Activated CD8-positive, alpha-beta T cell treated with anti-CD3 and anti-CD28 coated beads for 36 hours (primary cell): Measurements from ENCODE around the gene CXCL8. TPM values are rescaled to one million over a fixed set of nuclear protein-coding genes. Genes with fewer than 3 reads are reported as not detected.

Source experiments
- ATAC-seq: fragments of 200-7000 bp; cut with Tn5 transposase; one replicate; pipeline ENCODE4 v1.10.0; 2021; ENCODE audit warnings: mild to moderate bottlenecking, moderate library complexity
- CTCF ChIA-PET: fragments of 350-600 bp; sonication (Branson Sonifier 250); formaldehyde crosslinking; loops from one replicate; lab custom pipeline; 2021; ENCODE audit warnings: antibody characterized with exemption; lab: Charles Lee
- POLR2A ChIA-PET: fragments of 350-600 bp; sonication (Branson Sonifier 250); formaldehyde crosslinking; loops from one replicate; lab custom pipeline; 2021; ENCODE audit warnings: antibody characterized with exemption; lab: Charles Lee
- DNase-seq: peaks from one replicate; pipeline ENCODE4 v3.0.0-alpha.2; 2020
- H3K27ac Mint-ChIP-seq: one replicate; pipeline ENCODE4 v1.8.0; 2021; ENCODE audit warnings: mild to moderate bottlenecking, mixed read lengths
- H3K27me3 Mint-ChIP-seq: one replicate; pipeline ENCODE4 v1.8.0; 2021; ENCODE audit warnings: mixed read lengths
- H3K36me3 Mint-ChIP-seq: one replicate; pipeline ENCODE4 v1.8.0; 2021; ENCODE audit warnings: low read depth, mixed read lengths
- H3K4me1 Mint-ChIP-seq: one replicate; pipeline ENCODE4 v1.8.0; 2021; ENCODE audit warnings: low read depth, mixed read lengths
- H3K4me3 Mint-ChIP-seq: one replicate; pipeline ENCODE4 v1.8.0; 2021; ENCODE audit warnings: mild to moderate bottlenecking, moderate library complexity, mixed read lengths
- H3K9me3 Mint-ChIP-seq: one replicate; pipeline ENCODE4 v1.8.0; 2021; ENCODE audit warnings: mixed read lengths
- intact Hi-C: fragments of 100-400 bp; cut with micrococcal nuclease; formaldehyde crosslinking; loops from one replicate; pipeline ENCODE4 v1.10.0; 2022
- total RNA-seq, 2 experiments: library from RNA; stranded (reverse); gene quantifications; one replicate each; pipeline ENCODE4 v1.2.3, GENCODE V29; 2021
- TF ChIP-seq, protein P1 (sequence below): fragments of 200-600 bp; IDR thresholded peaks from one replicate; pipeline ENCODE4 v1.8.0; 2022; ENCODE audit warnings: antibody characterized with exemption, mild to moderate bottlenecking

Gene CXCL8
- total RNA-seq, 2 experiments from 2014 or later = 0.18 TPM; not detected in 1

GRCh38 chr4:73731968-73732610, 8.3 kb upstream of the CXCL8 start:
- intact Hi-C loops = loop anchor here (10.0 kb wide), 1 partner anchor 403 kb away; no protein-coding TSS in a partner anchor
- CTCF ChIA-PET = no interaction called here

DNA sequence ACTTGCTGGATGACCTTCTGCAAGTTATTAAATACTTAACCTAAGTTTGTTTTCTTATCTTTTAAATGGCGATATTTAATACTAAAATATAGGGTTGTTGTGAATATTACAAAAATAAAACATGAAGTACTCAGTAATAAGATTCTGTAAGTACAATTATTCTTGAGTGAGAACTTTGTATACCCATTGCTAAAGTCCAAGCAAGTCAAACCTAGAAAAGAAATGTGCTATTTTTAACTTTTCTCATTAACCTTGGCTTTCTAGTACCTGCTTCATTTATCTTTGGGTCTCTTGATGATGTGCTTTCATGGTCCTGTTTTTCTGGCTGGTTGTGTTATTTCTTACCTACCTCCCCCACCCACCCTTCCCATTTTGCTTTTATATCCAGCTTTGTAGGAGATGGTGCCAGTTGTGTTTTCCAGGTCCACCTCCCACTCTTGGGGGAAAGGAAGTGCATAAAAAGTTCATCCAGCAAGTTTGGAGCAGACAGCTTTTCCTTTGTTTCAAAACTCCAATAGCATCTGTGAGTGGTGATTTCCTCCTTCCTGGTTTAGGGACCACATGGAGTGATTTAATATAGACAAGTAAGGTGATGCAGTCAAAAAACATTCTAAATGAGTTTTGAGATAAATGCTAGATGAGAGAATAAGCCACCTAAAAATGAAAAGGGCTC, 7.5 kb upstream of the CXCL8 start:
- Mint-ChIP-seq H3K27me3 (no peaks in the 10 kb centered on the region), H3K4me3 (no peak overlapping the region), H3K36me3 (no peaks in the 10 kb centered on the region), H3K27ac (no peak overlapping the region), H3K9me3 (peaks cover 1% of the 10 kb centered on the region), H3K4me1 (no peaks in the 10 kb centered on the region)
- DNase-seq (no peak), ATAC-seq (no peak)
- intact Hi-C loops = loop anchor here (10.0 kb wide), 1 partner anchor 402 kb away; no protein-coding TSS in a partner anchor
- ChIA-PET POLR2A (no interaction called here), CTCF (no interaction called here)
- TF ChIP-seq, protein P1, sequence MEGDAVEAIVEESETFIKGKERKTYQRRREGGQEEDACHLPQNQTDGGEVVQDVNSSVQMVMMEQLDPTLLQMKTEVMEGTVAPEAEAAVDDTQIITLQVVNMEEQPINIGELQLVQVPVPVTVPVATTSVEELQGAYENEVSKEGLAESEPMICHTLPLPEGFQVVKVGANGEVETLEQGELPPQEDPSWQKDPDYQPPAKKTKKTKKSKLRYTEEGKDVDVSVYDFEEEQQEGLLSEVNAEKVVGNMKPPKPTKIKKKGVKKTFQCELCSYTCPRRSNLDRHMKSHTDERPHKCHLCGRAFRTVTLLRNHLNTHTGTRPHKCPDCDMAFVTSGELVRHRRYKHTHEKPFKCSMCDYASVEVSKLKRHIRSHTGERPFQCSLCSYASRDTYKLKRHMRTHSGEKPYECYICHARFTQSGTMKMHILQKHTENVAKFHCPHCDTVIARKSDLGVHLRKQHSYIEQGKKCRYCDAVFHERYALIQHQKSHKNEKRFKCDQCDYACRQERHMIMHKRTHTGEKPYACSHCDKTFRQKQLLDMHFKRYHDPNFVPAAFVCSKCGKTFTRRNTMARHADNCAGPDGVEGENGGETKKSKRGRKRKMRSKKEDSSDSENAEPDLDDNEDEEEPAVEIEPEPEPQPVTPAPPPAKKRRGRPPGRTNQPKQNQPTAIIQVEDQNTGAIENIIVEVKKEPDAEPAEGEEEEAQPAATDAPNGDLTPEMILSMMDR = no peak

More at GRCh38 chr4:73731968-73732610, 8.3 kb upstream of the CXCL8 start:
- no peaks in the 10 kb centered on the region for H3K9me3 Mint-ChIP-seq
- POLR2A ChIA-PET = no interaction called here
- ATAC-seq (no peak), DNase-seq (no peak)
- no peaks in the 10 kb centered on the region for H3K4me1 Mint-ChIP-seq
- TF ChIP-seq, protein P1 = no peak
- H3K27me3 Mint-ChIP-seq = no peaks in the 10 kb centered on the region
- no peak overlapping the region for H3K27ac Mint-ChIP-seq
- H3K4me3 Mint-ChIP-seq = no peak overlapping the region
- no peaks in the 10 kb centered on the region for H3K36me3 Mint-ChIP-seq

DNA sequence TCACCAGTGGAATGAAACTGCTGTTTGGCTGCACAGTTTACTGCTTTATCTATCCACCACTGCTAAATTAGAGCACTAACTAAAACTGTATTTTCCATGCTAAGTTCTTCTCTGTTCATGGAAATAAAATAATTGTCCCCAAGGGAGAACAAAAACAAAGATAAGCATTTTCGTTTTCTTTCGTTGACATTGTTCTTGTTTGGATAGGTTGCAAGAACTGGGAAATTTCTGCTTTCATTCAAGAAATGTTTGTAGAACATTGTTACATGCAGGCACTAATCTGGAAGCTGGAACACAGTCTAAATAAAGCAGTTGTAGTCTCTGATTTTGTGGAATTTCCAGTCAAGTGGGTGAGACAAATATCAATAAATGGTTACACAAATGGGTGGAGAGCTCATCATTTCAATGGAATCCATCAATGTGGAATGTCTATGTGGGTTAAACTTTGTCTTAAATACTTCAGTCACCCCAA, 5.8 kb upstream of the CXCL8 start:
- Mint-ChIP-seq H3K36me3 (no peaks in the 10 kb centered on the region), H3K9me3 (peaks cover 1% of the 10 kb centered on the region), H3K4me3 (no peak overlapping the region), H3K27me3 (no peaks in the 10 kb centered on the region), H3K27ac (no peak overlapping the region), H3K4me1 (no peaks in the 10 kb centered on the region)
- DNase-seq (no peak), ATAC-seq (no peak)
- ChIA-PET CTCF (no interaction called here), POLR2A (no interaction called here)
- intact Hi-C loops = loop anchor here (10.0 kb wide), 1 partner anchor 400 kb away; no protein-coding TSS in a partner anchor
- TF ChIP-seq, protein P1 = no peak

DNA sequence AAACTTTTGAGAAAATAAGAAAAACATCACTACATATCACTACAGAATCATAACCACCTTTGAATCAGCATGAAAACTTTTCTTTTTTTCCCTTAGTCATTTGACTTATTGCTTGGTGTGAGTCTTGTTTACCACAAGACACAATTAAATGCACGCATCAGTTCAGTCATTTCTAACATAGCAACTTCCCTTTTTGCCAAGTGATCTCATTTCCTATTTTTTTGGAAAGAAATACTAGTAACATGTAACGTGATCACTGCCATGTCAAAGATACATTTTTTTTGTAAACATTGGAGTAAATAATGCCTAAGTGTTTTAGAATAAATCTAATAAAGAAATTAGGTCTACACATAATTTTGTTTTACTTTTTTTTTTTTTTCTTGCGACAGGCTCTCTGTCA, 5.1 kb upstream of the CXCL8 start:
- intact Hi-C loops = loop anchor here (10.0 kb wide), 1 partner anchor 400 kb away; no protein-coding TSS in a partner anchor
- H3K27ac Mint-ChIP-seq = no peak overlapping the region
- TF ChIP-seq, protein P1 = no peak
- ATAC-seq (no peak), DNase-seq (no peak)
- peaks cover 2% of the 10 kb centered on the region for H3K4me1 Mint-ChIP-seq
- POLR2A ChIA-PET = no interaction called here
- no peaks in the 10 kb centered on the region for H3K27me3 Mint-ChIP-seq
- no peaks in the 10 kb centered on the region for H3K36me3 Mint-ChIP-seq
- no peak overlapping the region for H3K4me3 Mint-ChIP-seq
- CTCF ChIA-PET = no interaction called here
- H3K9me3 Mint-ChIP-seq = peaks cover 1% of the 10 kb centered on the region
